ENCODE measurements around the gene CLIC6. TPM values are rescaled to one million over a fixed set of nuclear protein-coding genes. Genes with fewer than 3 reads are reported as not detected.
A peak's percentile ranks its signal among the peaks of the same experiment; 100 is the strongest.

CLIC6 gene
- total RNA-seq (2014; rRNA removed; shearing (Covaris generic)) (1.2 and 1.5 TPM in 2 replicates), polyA plus RNA-seq (2016; fragmentation: Nextera tagmentation; extraction: Ambion mirVana) (0.92 and 1.1 TPM in 2 replicates)
- long read RNA-seq, result 0 reads

GRCh38 chr21:34668803-34669148 lies at the start of gene CLIC6:
Gene CLIC6 (plus strand): TSS chr21:34668994. CDS start chr21:34669389, 395 bp downstream.
- no peaks in the 10 kb centered on the region for H3K9me2 ChIP-seq (ENCODE audit: insufficient read depth)
- H3K4me3 ChIP-seq, result peak within 1 kb of the TSS; percentile 76
- Mint-ChIP-seq H3K4me3 (peak within 1 kb of the TSS; percentile 82), H3K27me3 (ENCODE audit: insufficient read depth, low read depth, poor library complexity) (peaks cover 42% of the 10 kb centered on the region), H3K9me3 (no peaks in the 10 kb centered on the region), H3K36me3 (ENCODE audit: low read depth) (no peaks in the 10 kb centered on the region), H3K4me1 (peaks cover 14% of the 10 kb centered on the region), H3K27ac (no peak within 1 kb of the TSS)
- DNase-seq (ENCODE audit: low spot score), result peak; percentile 78
- no peaks in the 10 kb centered on the region for H3K79me2 ChIP-seq (replicated peaks; ENCODE audit: insufficient read depth)
- H3K27ac ChIP-seq (ENCODE audit: low read depth), result no peak within 1 kb of the TSS
- H3K36me3 ChIP-seq (ENCODE audit: insufficient read depth), result no peaks in the 10 kb centered on the region; the same call in 1 of the 2 replicates
- H3K27me3 ChIP-seq (ENCODE audit: insufficient read depth), result peaks cover 66% of the 10 kb centered on the region
- H3F3A ChIP-seq (replicated peaks; ENCODE audit: low read depth), result 0 out of 2 replicates have a peak, but pooled peaks cover 3% of the 10 kb centered on the region
- 0 out of 2 replicates have a peak, but pooled peaks cover 6% of the 10 kb centered on the region for H4K20me1 ChIP-seq (replicated peaks; ENCODE audit: insufficient read depth)
- H3K4me2 ChIP-seq, result peak within 1 kb of the TSS; percentile 93
- peak within 1 kb of the TSS; percentile 91 for H2AFZ ChIP-seq
- peak; percentile 54 for ATAC-seq
- peaks cover 15% of the 10 kb centered on the region for H3K4me1 ChIP-seq (ENCODE audit: insufficient read depth)
- TF ChIP-seq ZNF331 (CRISPR knock-in tag; IDR thresholded peaks at IDR 0.05; ENCODE audit: low read depth) (no peak), ZNF114 (CRISPR knock-in tag; IDR thresholded peaks at IDR 0.05) (no peak), POLR2AphosphoS5 (IDR thresholded peaks at IDR 0.05; ENCODE audit: low read depth) (0 out of 2 replicates have a peak, but pooled peaks have one; percentile 41), JUNB (IDR thresholded peaks at IDR 0.05; ENCODE audit: unreplicated experiment) (no peak), EZH2phosphoT487 (IDR thresholded peaks at IDR 0.05; ENCODE audit: unreplicated experiment) (no peak), CREB1 (CRISPR knock-in tag; IDR thresholded peaks at IDR 0.05; ENCODE audit: low read depth) (no peak), STAT1 (IDR thresholded peaks at IDR 0.05; ENCODE audit: unreplicated experiment) (no peak), NANOG (IDR thresholded peaks at IDR 0.05; ENCODE audit: borderline replicate concordance) (no peak), EZH2 (IDR thresholded peaks at IDR 0.05; ENCODE audit: low read depth, unreplicated experiment) (peak; percentile 47)
- TF ChIP-seq, protein P1, sequence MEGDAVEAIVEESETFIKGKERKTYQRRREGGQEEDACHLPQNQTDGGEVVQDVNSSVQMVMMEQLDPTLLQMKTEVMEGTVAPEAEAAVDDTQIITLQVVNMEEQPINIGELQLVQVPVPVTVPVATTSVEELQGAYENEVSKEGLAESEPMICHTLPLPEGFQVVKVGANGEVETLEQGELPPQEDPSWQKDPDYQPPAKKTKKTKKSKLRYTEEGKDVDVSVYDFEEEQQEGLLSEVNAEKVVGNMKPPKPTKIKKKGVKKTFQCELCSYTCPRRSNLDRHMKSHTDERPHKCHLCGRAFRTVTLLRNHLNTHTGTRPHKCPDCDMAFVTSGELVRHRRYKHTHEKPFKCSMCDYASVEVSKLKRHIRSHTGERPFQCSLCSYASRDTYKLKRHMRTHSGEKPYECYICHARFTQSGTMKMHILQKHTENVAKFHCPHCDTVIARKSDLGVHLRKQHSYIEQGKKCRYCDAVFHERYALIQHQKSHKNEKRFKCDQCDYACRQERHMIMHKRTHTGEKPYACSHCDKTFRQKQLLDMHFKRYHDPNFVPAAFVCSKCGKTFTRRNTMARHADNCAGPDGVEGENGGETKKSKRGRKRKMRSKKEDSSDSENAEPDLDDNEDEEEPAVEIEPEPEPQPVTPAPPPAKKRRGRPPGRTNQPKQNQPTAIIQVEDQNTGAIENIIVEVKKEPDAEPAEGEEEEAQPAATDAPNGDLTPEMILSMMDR (conservative IDR thresholded peaks at IDR 0.05; ENCODE audit: low read depth in 2 of 2), result no peak

DNA sequence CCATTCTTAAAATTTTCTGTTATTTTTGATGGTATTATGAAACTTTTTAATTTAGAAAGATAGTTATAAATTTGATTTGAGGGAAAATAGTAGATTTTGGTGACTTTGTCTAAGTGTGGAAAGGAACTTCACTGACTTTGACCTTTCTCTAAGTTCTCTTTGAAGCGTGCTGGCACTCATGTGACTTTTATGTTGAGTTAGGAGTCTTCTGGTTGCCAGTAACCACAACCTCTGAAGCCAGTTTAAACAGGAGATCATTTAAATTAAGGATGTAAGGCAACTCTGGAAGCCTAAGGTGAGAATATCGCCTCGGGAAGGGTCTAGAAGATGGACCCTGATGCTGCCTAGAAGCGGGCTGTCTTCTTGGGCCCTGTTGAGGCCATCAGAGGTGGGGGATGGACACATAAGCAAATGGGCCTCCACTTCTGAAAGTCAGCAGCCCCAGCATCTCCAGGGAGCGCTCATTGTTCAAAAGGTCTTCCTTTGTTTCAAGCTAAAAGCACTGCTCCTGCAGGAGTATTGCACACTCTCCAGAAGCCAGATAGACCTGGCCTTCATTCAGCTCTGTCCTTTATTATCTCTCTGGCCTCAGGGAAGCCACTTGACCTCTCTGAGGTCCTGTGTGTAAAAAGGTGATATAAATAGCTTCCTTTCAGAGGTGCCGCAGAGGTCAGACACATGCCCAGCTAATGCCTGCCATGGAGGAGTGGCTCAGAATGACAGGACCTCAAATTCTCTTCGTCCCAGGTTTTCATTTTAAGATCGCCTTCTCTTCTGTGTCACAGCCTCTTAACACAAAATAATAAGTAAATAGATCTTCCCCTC lies 48.7 kb upstream of the CLIC6 start:
- Histone ChIP-seq H3K4me3 (no peak overlapping the region), H3K27me3 (ENCODE audit: insufficient read depth) (peaks cover 5% of the 10 kb centered on the region; the same call in 1 of the 2 replicates), H3K27ac (ENCODE audit: low read depth) (no peak overlapping the region), H3K9me2 (ENCODE audit: insufficient read depth) (no peaks in the 10 kb centered on the region), H2AFZ (peak overlapping the region; percentile 72), H3K4me1 (ENCODE audit: insufficient read depth) (no peaks in the 10 kb centered on the region), H3K36me3 (ENCODE audit: insufficient read depth) (no peaks in the 10 kb centered on the region), H3K79me2 (replicated peaks; ENCODE audit: insufficient read depth) (no peaks in the 10 kb centered on the region), H3K4me2 (no peak overlapping the region), H4K20me1 (replicated peaks; ENCODE audit: insufficient read depth) (no peaks in the 10 kb centered on the region), H3F3A (replicated peaks; ENCODE audit: low read depth) (no peaks in the 10 kb centered on the region)
- Mint-ChIP-seq H3K36me3 (ENCODE audit: low read depth) (no peaks in the 10 kb centered on the region), H3K4me3 (no peak overlapping the region), H3K27ac (no peak overlapping the region), H3K4me1 (no peaks in the 10 kb centered on the region), H3K27me3 (ENCODE audit: insufficient read depth, low read depth, poor library complexity) (peaks cover 7% of the 10 kb centered on the region), H3K9me3 (no peaks in the 10 kb centered on the region)
- no peak for ATAC-seq
- no peak for TF ChIP-seq ZNF462 (CRISPR knock-in tag; IDR thresholded peaks at IDR 0.05)
- no peak for TF ChIP-seq CREB1 (CRISPR knock-in tag; IDR thresholded peaks at IDR 0.05; ENCODE audit: low read depth)
- DNase-seq (ENCODE audit: low spot score), result no peak

All from GM23338 (cell line).